Measurements from ENCODE around the gene RNU1-4.

- TF ChIP-seq EZH2 (IDR thresholded peaks at IDR 0.05; ENCODE audit: borderline replicate concordance, low read depth, low read length, severe bottlenecking) (no peak), POLR2A (IDR thresholded peaks at IDR 0.05; ENCODE audit: low read depth, low read length) (no peak), JUN (IDR thresholded peaks at IDR 0.05; ENCODE audit: borderline replicate concordance, insufficient read depth, insufficient read length, low read depth) (no peak)
- TF ChIP-seq, protein P1, sequence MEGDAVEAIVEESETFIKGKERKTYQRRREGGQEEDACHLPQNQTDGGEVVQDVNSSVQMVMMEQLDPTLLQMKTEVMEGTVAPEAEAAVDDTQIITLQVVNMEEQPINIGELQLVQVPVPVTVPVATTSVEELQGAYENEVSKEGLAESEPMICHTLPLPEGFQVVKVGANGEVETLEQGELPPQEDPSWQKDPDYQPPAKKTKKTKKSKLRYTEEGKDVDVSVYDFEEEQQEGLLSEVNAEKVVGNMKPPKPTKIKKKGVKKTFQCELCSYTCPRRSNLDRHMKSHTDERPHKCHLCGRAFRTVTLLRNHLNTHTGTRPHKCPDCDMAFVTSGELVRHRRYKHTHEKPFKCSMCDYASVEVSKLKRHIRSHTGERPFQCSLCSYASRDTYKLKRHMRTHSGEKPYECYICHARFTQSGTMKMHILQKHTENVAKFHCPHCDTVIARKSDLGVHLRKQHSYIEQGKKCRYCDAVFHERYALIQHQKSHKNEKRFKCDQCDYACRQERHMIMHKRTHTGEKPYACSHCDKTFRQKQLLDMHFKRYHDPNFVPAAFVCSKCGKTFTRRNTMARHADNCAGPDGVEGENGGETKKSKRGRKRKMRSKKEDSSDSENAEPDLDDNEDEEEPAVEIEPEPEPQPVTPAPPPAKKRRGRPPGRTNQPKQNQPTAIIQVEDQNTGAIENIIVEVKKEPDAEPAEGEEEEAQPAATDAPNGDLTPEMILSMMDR (IDR thresholded peaks at IDR 0.05; ENCODE audit: extremely low read depth in 1 of 2, insufficient read depth in 1 of 2, low read depth in 1 of 2, low read length in 2 of 2), result no peak
Observed at GRCh38 chr1:16719571-16720350, 20.6 kb upstream of the RNU1-4 start.
